Measurements from ENCODE around the gene BLOC1S3. TPM values are rescaled to one million over a fixed set of nuclear protein-coding genes. Genes with fewer than 3 reads are reported as not detected.
A peak's percentile ranks its signal among the peaks of the same experiment; 100 is the strongest.

BLOC1S3 gene
- total RNA-seq, 3 donors from 2014 or later, result 9.8 to 12.3 (median 11.6) TPM

DNA sequence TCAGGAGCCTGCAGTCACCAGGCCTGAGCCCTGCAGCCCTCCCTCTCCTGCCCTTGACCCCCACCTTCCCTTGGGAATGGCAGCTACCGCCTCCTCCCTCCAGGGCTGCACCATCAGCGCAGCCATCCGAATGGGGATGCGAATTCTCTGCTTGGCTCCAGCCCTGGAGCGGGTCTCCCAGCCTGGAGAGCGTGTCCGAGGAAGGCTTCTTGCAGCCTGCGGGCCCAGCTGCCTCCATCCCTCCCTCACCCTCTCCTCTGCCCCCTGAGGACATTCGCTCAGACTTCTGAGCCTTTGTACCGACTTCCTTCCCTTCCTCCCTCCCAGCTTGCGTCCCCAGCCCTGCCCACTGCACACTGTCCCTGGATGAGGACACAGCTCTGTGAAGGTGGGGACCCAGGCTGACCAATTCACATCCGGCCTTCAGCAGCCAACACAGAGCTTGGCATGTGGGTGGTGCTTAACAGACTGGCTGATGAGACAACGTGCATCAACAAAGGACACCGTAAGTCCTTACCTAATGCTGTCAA lies 11.8 kb upstream of the BLOC1S3 start:
- H3K36me3 ChIP-seq (ENCODE audit: low read depth), result no peaks in the 10 kb centered on the region
- no peak overlapping the region for H3K4me3 ChIP-seq
- intact Hi-C loops (cut with DNase I, micrococcal nuclease), result no loop called here
- H3K4me1 ChIP-seq (ENCODE audit: low read depth), result peaks cover 14% of the 10 kb centered on the region
- TF ChIP-seq, protein P1, sequence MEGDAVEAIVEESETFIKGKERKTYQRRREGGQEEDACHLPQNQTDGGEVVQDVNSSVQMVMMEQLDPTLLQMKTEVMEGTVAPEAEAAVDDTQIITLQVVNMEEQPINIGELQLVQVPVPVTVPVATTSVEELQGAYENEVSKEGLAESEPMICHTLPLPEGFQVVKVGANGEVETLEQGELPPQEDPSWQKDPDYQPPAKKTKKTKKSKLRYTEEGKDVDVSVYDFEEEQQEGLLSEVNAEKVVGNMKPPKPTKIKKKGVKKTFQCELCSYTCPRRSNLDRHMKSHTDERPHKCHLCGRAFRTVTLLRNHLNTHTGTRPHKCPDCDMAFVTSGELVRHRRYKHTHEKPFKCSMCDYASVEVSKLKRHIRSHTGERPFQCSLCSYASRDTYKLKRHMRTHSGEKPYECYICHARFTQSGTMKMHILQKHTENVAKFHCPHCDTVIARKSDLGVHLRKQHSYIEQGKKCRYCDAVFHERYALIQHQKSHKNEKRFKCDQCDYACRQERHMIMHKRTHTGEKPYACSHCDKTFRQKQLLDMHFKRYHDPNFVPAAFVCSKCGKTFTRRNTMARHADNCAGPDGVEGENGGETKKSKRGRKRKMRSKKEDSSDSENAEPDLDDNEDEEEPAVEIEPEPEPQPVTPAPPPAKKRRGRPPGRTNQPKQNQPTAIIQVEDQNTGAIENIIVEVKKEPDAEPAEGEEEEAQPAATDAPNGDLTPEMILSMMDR (IDR thresholded peaks at IDR 0.05), result no peak
- no peak for ATAC-seq
- H3K9me3 ChIP-seq, result no peaks in the 10 kb centered on the region
- DNase-seq, result no peak

DNA sequence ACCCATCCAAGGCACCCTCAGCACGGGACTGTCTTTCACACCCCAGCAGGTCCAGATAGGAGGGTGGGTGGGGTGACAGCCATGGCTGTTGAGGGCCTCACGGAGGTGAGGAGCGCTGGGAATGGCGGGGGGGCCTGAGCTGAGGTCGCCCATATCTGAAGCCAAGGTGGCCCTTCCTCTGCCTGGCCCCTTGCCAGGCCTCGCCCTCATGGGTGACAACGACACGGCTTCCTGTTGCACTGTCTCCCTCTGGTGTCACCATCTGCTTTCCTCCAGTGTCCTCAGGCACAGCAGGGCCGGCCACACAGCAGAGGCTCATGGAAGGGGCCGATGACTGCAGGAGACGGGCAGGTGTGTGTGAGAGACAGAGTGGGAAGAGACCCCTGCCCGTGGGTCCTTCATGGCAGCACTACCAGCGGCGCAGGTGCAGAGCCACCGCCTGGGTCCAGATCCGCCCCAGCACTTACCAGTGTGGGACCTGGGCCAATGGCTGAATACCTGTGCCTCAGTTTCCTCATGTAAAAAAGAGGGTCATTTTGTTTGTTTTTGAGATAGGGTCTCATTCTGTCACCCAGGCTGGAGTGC lies 9.7 kb upstream of the BLOC1S3 start:
- no peak overlapping the region for H3K4me3 ChIP-seq
- no peaks in the 10 kb centered on the region for H3K36me3 ChIP-seq (ENCODE audit: low read depth)
- H3K4me1 ChIP-seq (ENCODE audit: low read depth), result peaks cover 14% of the 10 kb centered on the region
- TF ChIP-seq, protein P1 (IDR thresholded peaks at IDR 0.05), result no peak
- intact Hi-C loops (cut with DNase I, micrococcal nuclease), result no loop called here
- DNase-seq (no peak), ATAC-seq (peak; percentile 4)
- H3K9me3 ChIP-seq, result no peaks in the 10 kb centered on the region

DNA sequence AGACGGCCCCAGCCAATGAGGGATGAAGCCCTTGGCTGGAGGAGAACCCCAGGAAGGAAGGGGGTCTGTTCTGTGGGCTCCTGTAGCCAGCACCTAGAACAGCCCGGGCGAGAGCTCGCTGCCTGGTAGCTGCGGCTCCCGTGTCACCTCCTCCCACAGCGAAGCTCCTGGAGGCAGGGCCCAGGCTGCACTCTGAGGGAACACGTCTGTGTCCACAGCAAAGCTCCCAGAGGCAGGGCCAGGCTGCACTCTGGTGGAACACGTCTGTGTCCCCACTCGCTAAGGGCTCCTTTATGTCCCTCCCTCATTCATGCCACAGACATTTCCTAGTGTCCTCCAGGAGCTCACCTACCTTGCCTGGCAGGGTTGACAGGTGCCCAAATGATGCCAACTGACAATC lies 9.0 kb upstream of the BLOC1S3 start:
- H3K36me3 ChIP-seq (ENCODE audit: low read depth), result no peaks in the 10 kb centered on the region
- intact Hi-C loops (cut with DNase I, micrococcal nuclease), result no loop called here
- TF ChIP-seq, protein P1 (IDR thresholded peaks at IDR 0.05), result no peak
- ATAC-seq (no peak), DNase-seq (no peak)
- H3K4me1 ChIP-seq (ENCODE audit: low read depth), result peaks cover 11% of the 10 kb centered on the region
- H3K9me3 ChIP-seq, result no peaks in the 10 kb centered on the region
- H3K4me3 ChIP-seq, result no peak overlapping the region

DNA sequence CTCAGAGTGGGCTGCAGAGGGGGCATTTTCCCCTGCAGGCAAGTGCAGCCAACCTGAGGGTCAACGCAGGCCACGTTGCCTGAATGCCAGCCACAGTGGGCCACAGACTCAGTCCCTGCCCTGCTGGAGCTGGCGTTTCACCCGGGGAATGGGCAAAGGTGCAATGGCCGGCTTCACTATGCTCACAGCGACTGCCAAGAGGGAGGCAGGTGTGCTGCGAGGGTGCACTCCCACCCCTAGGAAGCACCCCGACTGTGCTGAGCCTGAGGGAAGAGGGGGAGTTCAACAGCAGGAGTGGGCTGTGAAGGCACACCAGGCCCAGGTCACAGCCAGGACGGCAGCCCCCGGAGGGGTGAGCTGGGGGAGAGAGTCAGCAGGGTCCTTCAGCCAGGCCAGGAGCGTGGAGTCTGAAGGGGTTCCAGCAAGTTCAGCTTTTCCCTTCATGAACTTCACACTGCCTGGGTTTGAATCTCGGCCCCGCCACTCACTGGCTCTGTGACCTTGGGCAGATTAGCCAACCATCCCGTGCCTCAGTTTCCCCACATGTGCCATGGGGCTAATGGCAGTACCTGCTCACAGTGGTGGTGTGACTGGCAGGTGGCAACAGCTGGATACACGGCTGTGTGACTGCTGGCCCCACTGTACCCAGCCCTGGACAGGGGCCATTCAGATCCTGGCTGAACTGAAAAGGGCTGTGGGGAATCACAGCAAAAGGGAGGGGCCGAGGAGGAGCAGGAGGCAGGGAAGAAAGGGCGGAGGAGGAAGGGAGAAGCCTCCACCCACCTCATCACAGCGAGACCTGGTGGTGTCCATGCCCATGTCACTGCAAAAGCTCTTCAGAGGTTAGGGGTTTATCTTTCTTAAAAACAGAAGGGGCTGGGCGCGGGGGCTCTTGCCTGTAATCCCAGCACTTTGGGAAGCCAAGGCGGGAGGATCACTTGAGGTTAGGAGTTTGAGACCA lies 8.2 kb upstream of the BLOC1S3 start:
- H3K36me3 ChIP-seq (ENCODE audit: low read depth), result no peaks in the 10 kb centered on the region
- no peak overlapping the region for H3K4me3 ChIP-seq
- H3K4me1 ChIP-seq (ENCODE audit: low read depth), result peaks cover 6% of the 10 kb centered on the region
- DNase-seq, result no peak
- no peaks in the 10 kb centered on the region for H3K9me3 ChIP-seq
- peak; percentile 42 for ATAC-seq
- TF ChIP-seq, protein P1 (IDR thresholded peaks at IDR 0.05), result no peak
- intact Hi-C loops (cut with DNase I, micrococcal nuclease), result no loop called here

DNA sequence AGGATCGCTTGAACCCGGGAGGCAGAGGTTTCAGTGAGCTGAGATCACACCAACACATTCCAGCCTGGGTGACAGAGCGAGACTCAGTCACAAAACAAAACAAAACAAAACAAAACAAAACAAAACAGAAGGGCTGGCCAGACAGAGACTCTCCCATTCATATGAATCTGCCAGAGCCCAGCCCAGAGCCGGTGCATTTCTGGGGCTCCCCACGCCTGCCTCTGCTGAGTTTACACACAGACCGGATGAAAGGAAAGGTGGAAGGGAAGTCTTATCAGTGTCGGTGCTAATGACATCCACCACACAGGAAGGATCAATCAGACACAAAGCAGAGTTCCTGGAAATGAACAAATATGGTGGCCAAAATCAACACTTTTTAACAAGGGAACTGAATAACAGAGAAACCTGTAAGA lies 7.4 kb upstream of the BLOC1S3 start:
- H3K36me3 ChIP-seq (ENCODE audit: low read depth), result no peaks in the 10 kb centered on the region
- DNase-seq (no peak), ATAC-seq (peak; percentile 40)
- H3K4me3 ChIP-seq, result no peak overlapping the region
- H3K9me3 ChIP-seq, result no peaks in the 10 kb centered on the region
- H3K4me1 ChIP-seq (ENCODE audit: low read depth), result peaks cover 6% of the 10 kb centered on the region
- TF ChIP-seq, protein P1 (IDR thresholded peaks at IDR 0.05), result no peak
- intact Hi-C loops (cut with DNase I, micrococcal nuclease), result no loop called here

All from mucosa of descending colon (tissue), 3 donors.